Liver (tissue), 3 donors: Measurements from ENCODE around the gene C1QTNF3.

Experiments used
- ATF3 ChIP-seq: IDR thresholded peaks from 2 replicates; pipeline ENCODE4 v1.6.1; 2016; ENCODE audit warnings: antibody characterized with exemption
- CTCF ChIP-seq: fragments of 150-350 bp; IDR thresholded peaks from 2 replicates; pipeline ENCODE4 v1.5.1; 2017; ENCODE audit warnings: improper control_type of control experiment, low read depth, low read length; ENCODE audit not compliant: missing input control
- EGR1 ChIP-seq, 2 donors: IDR thresholded peaks; 2 replicates each; pipeline ENCODE4 v1.6.1; 2016 to 2018; ENCODE audit warnings: antibody characterized with exemption in 2 of 2, low read depth in 2 of 2
- HNF4A ChIP-seq, 2 donors: conservative IDR thresholded peaks; 2 replicates each; pipeline ENCODE4 v1.6.1; 2016; ENCODE audit warnings: antibody characterized with exemption in 2 of 2, mild to moderate bottlenecking in 2 of 2
- MAX ChIP-seq: IDR thresholded peaks from 2 replicates; pipeline ENCODE4 v1.6.1; 2016; ENCODE audit warnings: antibody characterized with exemption
- RAD21 ChIP-seq, 2 donors: IDR thresholded peaks; 2 replicates each; pipeline ENCODE4 v1.6.1; 2016; ENCODE audit warnings: antibody characterized with exemption in 2 of 2, mild to moderate bottlenecking in 2 of 2
- REST ChIP-seq: IDR thresholded peaks from 2 replicates; pipeline ENCODE4 v1.6.1; 2016; ENCODE audit warnings: antibody characterized with exemption, mild to moderate bottlenecking
- RXRA ChIP-seq, 2 donors: IDR thresholded peaks; 2 replicates each; pipeline ENCODE4 v1.6.1; 2017 to 2018; ENCODE audit warnings: antibody characterized with exemption in 2 of 2, mild to moderate bottlenecking in 1 of 2
- SP1 ChIP-seq: IDR thresholded peaks from 2 replicates; pipeline ENCODE4 v1.6.1; 2018; ENCODE audit warnings: antibody characterized with exemption, mild to moderate bottlenecking
- TAF1 ChIP-seq: conservative IDR thresholded peaks from 2 replicates; pipeline ENCODE4 v1.6.1; 2016; ENCODE audit warnings: antibody characterized with exemption, mild to moderate bottlenecking
- YY1 ChIP-seq: IDR thresholded peaks from 2 replicates; pipeline ENCODE4 v1.6.1; 2016; ENCODE audit warnings: antibody characterized with exemption, mild to moderate bottlenecking
- ZBTB33 ChIP-seq: IDR thresholded peaks from 2 replicates; pipeline ENCODE4 v1.6.1; 2016; ENCODE audit warnings: antibody characterized with exemption
- donor health status: healthy.
- donor health status: healthy.

- no peak for TF ChIP-seq RAD21 (IDR thresholded peaks at IDR 0.05)
- TF ChIP-seq CTCF, result no peak
- TF ChIP-seq TAF1, result no peak
- no peak for TF ChIP-seq YY1
- TF ChIP-seq SP1, result no peak
- no peak for TF ChIP-seq ZBTB33
- TF ChIP-seq ATF3, result no peak
- no peak for TF ChIP-seq RXRA (IDR thresholded peaks at IDR 0.05)
- no peak for TF ChIP-seq EGR1 (IDR thresholded peaks at IDR 0.05; ENCODE audit: low read depth in 2 of 2)
- no peak for TF ChIP-seq MAX
- TF ChIP-seq HNF4A (conservative IDR thresholded peaks at IDR 0.05), result no peak
- TF ChIP-seq REST, result no peak
These were observed 1.6 kb downstream of the C1QTNF3 start for GRCh38 chr5:34041247-34041972.
